Ascending aorta (tissue), 2 donors: ENCODE measurements around the gene MTIF3. TPM values are rescaled to one million over a fixed set of nuclear protein-coding genes. Genes with fewer than 3 reads are reported as not detected.

Source experiments
- DNase-seq, 2 donors: peaks; one replicate each; pipeline ENCODE4 v3.0.0-alpha.2; 2019; ENCODE audit warnings: low spot score in 2 of 2
- H3K27ac ChIP-seq, 2 donors: fragments of 200-600 bp; sonication (generic); one replicate each; pipeline ENCODE4 v1.5.1; 2016 to 2017; ENCODE audit warnings: mild to moderate bottlenecking in 1 of 2
- H3K27me3 ChIP-seq: fragments of 200-600 bp; sonication (generic); one replicate; pipeline ENCODE4 v1.5.1; 2017
- H3K36me3 ChIP-seq, 2 donors: fragments of 200-600 bp; sonication (generic); one replicate each; pipeline ENCODE4 v1.5.1; 2016
- H3K4me1 ChIP-seq, 2 donors: fragments of 200-600 bp; sonication (generic); one replicate each; pipeline ENCODE4 v1.5.1; 2016 to 2017; ENCODE audit warnings: mild to moderate bottlenecking in 1 of 2
- H3K4me3 ChIP-seq, 2 donors: fragments of 200-600 bp; sonication (generic); one replicate each; pipeline ENCODE4 v1.5.1; 2016 to 2017; ENCODE audit warnings: mild to moderate bottlenecking in 1 of 2
- H3K9me3 ChIP-seq, 2 donors: fragments of 200-600 bp; sonication (generic); one replicate each; pipeline ENCODE4 v1.5.1; 2016
- CTCF ChIP-seq, 3 experiments: fragments of 200-600 bp in 2 of 3; fragments of 450-650 bp in 1 of 3; sonication (generic) in 2 of 3; IDR thresholded peaks; one replicate each; pipeline ENCODE4 v1.5.1; 2016 to 2019; ENCODE audit warnings: antibody characterized with exemption in 3 of 3, mild to moderate bottlenecking in 1 of 3, moderate library complexity in 1 of 3
- intact Hi-C: fragments of 100-400 bp; cut with DNase I; formaldehyde crosslinking; loops from one replicate; pipeline ENCODE4 v1.15.1; 2023
- total RNA-seq: library from RNA; depleted of rRNA; stranded (reverse); fragments of >200 nt; gene quantifications from one replicate; pipeline ENCODE4 v1.1.0, GENCODE V29; 2016

MTIF3 gene
- total RNA-seq, 1 donor from 2014 or later: 23.6 TPM

GRCh38 chr13:27442071-27442647 is 8.2 kb downstream of the MTIF3 start:
- no peak for TF ChIP-seq CTCF (IDR thresholded peaks at IDR 0.05)
- Histone ChIP-seq H3K9me3 (no peaks in the 10 kb centered on the region), H3K27me3 (no peaks in the 10 kb centered on the region), H3K27ac (no peak overlapping the region), H3K4me1 (no peaks in the 10 kb centered on the region), H3K36me3 (peaks cover 11 to 20% of the 10 kb centered on the region in 2 donors), H3K4me3 (no peak overlapping the region)
- no peak for DNase-seq
- intact Hi-C loops: no loop called here

GRCh38 chr13:27440408-27440807 is 10.0 kb downstream of the MTIF3 start:
- Histone ChIP-seq H3K36me3 (peaks cover 18 to 29% of the 10 kb centered on the region in 2 donors), H3K9me3 (no peaks in the 10 kb centered on the region), H3K27ac (no peak overlapping the region), H3K4me1 (no peaks in the 10 kb centered on the region), H3K27me3 (no peaks in the 10 kb centered on the region), H3K4me3 (no peak overlapping the region)
- DNase-seq: no peak
- intact Hi-C loops: no loop called here
- TF ChIP-seq CTCF (IDR thresholded peaks at IDR 0.05): no peak

- no peak for DNase-seq
Measured at GRCh38 chr13:27437126-27437525, 13.2 kb downstream of the MTIF3 start.

GRCh38 chr13:27432611-27433210 is 17.7 kb downstream of the MTIF3 start:
- no peak for TF ChIP-seq CTCF (IDR thresholded peaks at IDR 0.05)
- no peak for DNase-seq
- Histone ChIP-seq H3K36me3 (peaks cover 50 to 78% of the 10 kb centered on the region in 2 donors), H3K27ac (no peak overlapping the region), H3K4me1 (no peaks in the 10 kb centered on the region), H3K27me3 (no peaks in the 10 kb centered on the region), H3K4me3 (no peak overlapping the region), H3K9me3 (no peaks in the 10 kb centered on the region)
- intact Hi-C loops: no loop called here

More at GRCh38 chr13:27437126-27437525, 13.2 kb downstream of the MTIF3 start:
- H3K4me3 ChIP-seq: no peak overlapping the region
- no peaks in the 10 kb centered on the region for H3K9me3 ChIP-seq
- H3K36me3 ChIP-seq: peaks cover 37 to 61% of the 10 kb centered on the region in 2 donors
- no peaks in the 10 kb centered on the region for H3K4me1 ChIP-seq
- TF ChIP-seq CTCF (IDR thresholded peaks at IDR 0.05): no peak
- H3K27me3 ChIP-seq: no peaks in the 10 kb centered on the region
- intact Hi-C loops: no loop called here
- no peak overlapping the region for H3K27ac ChIP-seq

- Histone ChIP-seq H3K36me3 (peaks cover 50 to 77% of the 10 kb centered on the region in 2 donors), H3K9me3 (no peaks in the 10 kb centered on the region), H3K4me1 (peaks cover 0 to 3% of the 10 kb centered on the region in 2 donors), H3K4me3 (no peak overlapping the region), H3K27me3 (no peaks in the 10 kb centered on the region), H3K27ac (no peak overlapping the region)
- intact Hi-C loops: no loop called here
- DNase-seq: no peak
- TF ChIP-seq CTCF (IDR thresholded peaks at IDR 0.05): no peak
Measured at GRCh38 chr13:27432180-27432579, 18.2 kb downstream of the MTIF3 start.
